H1 (cell line): ENCODE results near the gene PDE5A. TPM values are rescaled to one million over a fixed set of nuclear protein-coding genes. Genes with fewer than 3 reads are reported as not detected.

ENCODE experiments used
- CTCF ChIA-PET: fragments of 300-600 bp; sonication (Branson Sonifier 250); formaldehyde crosslinking; loops from one replicate; lab custom pipeline; 2021; ENCODE audit not compliant: partially characterized antibody; lab: Charles Lee
- POLR2A ChIA-PET: fragments of 300-600 bp; sonication (Branson Sonifier 250); formaldehyde crosslinking; loops from one replicate; lab custom pipeline; 2021; ENCODE audit warnings: inconsistent platforms; ENCODE audit not compliant: partially characterized antibody; lab: Charles Lee
- DNase-seq, 2 experiments: peaks; one replicate each; pipeline versions ENCODE4 v3.0.0 to v3.0.0-alpha.2; 2010 to 2022; ENCODE audit warnings: low spot score in 2 of 2, low read depth in 1 of 2, mixed read lengths in 1 of 2
- FAIRE-seq: peaks from 2 replicates; lab custom pipeline; 2011; peaks lifted over from hg19 to GRCh38; lab: Jason Lieb, UNC
- H2AFZ ChIP-seq: 2 replicates; pipeline ENCODE4 v1.8.1; 2012; ENCODE audit warnings: low read length, inconsistent platforms
- H2AK5ac ChIP-seq: 2 replicates; pipeline ENCODE4 v1.6.1; 2013; ENCODE audit warnings: low read depth, low read length
- H2BK120ac ChIP-seq: replicated peaks from 2 replicates; pipeline ENCODE3; 2013; ENCODE audit warnings: low read depth, low read length, inconsistent platforms
- H2BK12ac ChIP-seq: 2 replicates; pipeline ENCODE4 v1.6.1; 2013; ENCODE audit warnings: low read depth, low read length
- H2BK15ac ChIP-seq: 2 replicates; pipeline ENCODE4 v1.6.1; 2013; ENCODE audit warnings: low read length
- H2BK20ac ChIP-seq: 2 replicates; pipeline ENCODE4 v1.6.1; 2013; ENCODE audit warnings: low read length
- H2BK5ac ChIP-seq: 2 replicates; pipeline ENCODE4 v1.6.1; 2013; ENCODE audit warnings: low read depth, low read length
- H3K14ac ChIP-seq: 2 replicates; pipeline ENCODE4 v1.6.1; 2013; ENCODE audit warnings: inconsistent platforms; ENCODE audit not compliant: insufficient read length
- H3K18ac ChIP-seq: 2 replicates; pipeline ENCODE4 v1.6.1; 2013; ENCODE audit warnings: low read length; ENCODE audit errors: extremely low read depth
- H3K23ac ChIP-seq: 2 replicates; pipeline ENCODE4 v1.6.1; 2013; ENCODE audit warnings: inconsistent platforms; ENCODE audit not compliant: insufficient read length
- H3K23me2 ChIP-seq: 2 replicates; pipeline ENCODE4 v1.6.1; 2013; ENCODE audit warnings: low read depth, low read length
- H3K27ac ChIP-seq: 2 replicates; pipeline ENCODE4 v1.6.1; 2011; ENCODE audit warnings: low read depth, low read length, inconsistent platforms
- H3K27me3 ChIP-seq, 4 experiments: replicated peaks in 1 of 4; 1 replicate in 1 of 4; 2 replicates in 3 of 4; pipeline versions ENCODE4 v1.6.1 to v1.8.1; 2011 to 2013; ENCODE audit warnings: low read length in 3 of 4, mild to moderate bottlenecking in 3 of 4, inconsistent platforms in 2 of 4, mixed read lengths in 2 of 4, moderate library complexity in 1 of 4; ENCODE audit not compliant: control insufficient read depth in 3 of 4, insufficient read depth in 3 of 4; ENCODE audit errors: extremely low read depth in 1 of 4
- H3K36me3 ChIP-seq, 4 experiments: 2 replicates each; pipeline versions ENCODE4 v1.6.1 to v1.8.1; 2011 to 2013; ENCODE audit warnings: mild to moderate bottlenecking in 4 of 4, low read length in 3 of 4, moderate library complexity in 2 of 4, control low read depth in 1 of 4, inconsistent platforms in 1 of 4; ENCODE audit not compliant: insufficient read depth in 4 of 4, control insufficient read depth in 2 of 4
- H3K4ac ChIP-seq: replicated peaks from 2 replicates; pipeline ENCODE3; 2013; ENCODE audit warnings: low read length, low read depth, mixed read lengths, inconsistent platforms; ENCODE audit not compliant: insufficient read length
- H3K4me1 ChIP-seq, 4 experiments: replicated peaks in 1 of 4; 1 replicate in 1 of 4; 2 replicates in 3 of 4; pipeline versions ENCODE4 v1.6.1 to v1.8.1; 2011 to 2013; ENCODE audit warnings: low read length in 3 of 4, inconsistent platforms in 2 of 4, mixed read lengths in 1 of 4; ENCODE audit not compliant: insufficient read depth in 4 of 4, control insufficient read depth in 3 of 4
- H3K4me2 ChIP-seq, 2 experiments: 2 replicates each; pipeline versions ENCODE4 v1.6.1 to v1.8.1; 2011 to 2013; ENCODE audit warnings: low read depth in 2 of 2, low read length in 2 of 2, control low read depth in 1 of 2, inconsistent platforms in 1 of 2, mild to moderate bottlenecking in 1 of 2; ENCODE audit not compliant: insufficient read depth in 1 of 2
- H3K4me3 ChIP-seq, 4 experiments: fragments of 200-600, 300-600 bp in 1 of 4; sonication (generic), shearing (Covaris generic), sonication (Bioruptor Twin) in 1 of 4; 2 replicates each; pipeline versions ENCODE4 v1.5.1 to v1.8.1; 2011 to 2016; ENCODE audit warnings: low read length in 4 of 4, low read depth in 3 of 4, control low read depth in 2 of 4, inconsistent platforms in 2 of 4, mild to moderate bottlenecking in 2 of 4, mixed read lengths in 1 of 4, moderate library complexity in 1 of 4; ENCODE audit not compliant: insufficient read depth in 2 of 4; ENCODE audit errors: extremely low read depth in 1 of 4
- H3K56ac ChIP-seq: replicated peaks from 2 replicates; pipeline ENCODE3; 2013; ENCODE audit warnings: low read depth, mild to moderate bottlenecking, mixed read lengths, low read length, inconsistent platforms; ENCODE audit not compliant: insufficient read length
- H3K79me1 ChIP-seq: 2 replicates; pipeline ENCODE4 v1.6.1; 2013; ENCODE audit warnings: low read depth, low read length, control low read depth
- H3K79me2 ChIP-seq, 2 experiments: 2 replicates each; pipeline versions ENCODE4 v1.6.1 to v1.8.1; 2012 to 2013; ENCODE audit warnings: low read length in 2 of 2, mild to moderate bottlenecking in 2 of 2, inconsistent platforms in 1 of 2; ENCODE audit not compliant: insufficient read depth in 2 of 2, control insufficient read depth in 1 of 2
- H3K9ac ChIP-seq, 4 experiments: replicated peaks in 1 of 4; 1 replicate in 1 of 4; 2 replicates in 3 of 4; pipeline versions ENCODE4 v1.6.1 to v1.8.1; 2011 to 2013; ENCODE audit warnings: low read depth in 3 of 4, low read length in 3 of 4, control low read depth in 2 of 4, mild to moderate bottlenecking in 2 of 4, moderate library complexity in 2 of 4, inconsistent platforms in 1 of 4; ENCODE audit errors: extremely low read depth in 1 of 4
- H3K9me3 ChIP-seq, 2 experiments: 2 replicates each; pipeline versions ENCODE4 v1.6.1 to v1.8.1; 2012 to 2013; ENCODE audit warnings: mild to moderate bottlenecking in 2 of 2, moderate library complexity in 2 of 2, control low read depth in 1 of 2, inconsistent platforms in 1 of 2, low read depth in 1 of 2, low read length in 1 of 2, mixed read lengths in 1 of 2; ENCODE audit not compliant: insufficient read depth in 2 of 2
- H4K20me1 ChIP-seq, 2 experiments: replicated peaks in 1 of 2; 2 replicates each; pipeline versions ENCODE3 to v1.8.1; 2011 to 2013; ENCODE audit warnings: inconsistent platforms in 2 of 2, low read length in 2 of 2, mild to moderate bottlenecking in 1 of 2; ENCODE audit not compliant: insufficient read depth in 2 of 2, control insufficient read depth in 1 of 2
- H4K5ac ChIP-seq: 2 replicates; pipeline ENCODE4 v1.6.1; 2013; ENCODE audit warnings: low read length, low read depth, mixed read lengths, inconsistent platforms; ENCODE audit not compliant: insufficient read length
- H4K8ac ChIP-seq: 2 replicates; pipeline ENCODE4 v1.8.0; 2013; ENCODE audit warnings: mild to moderate bottlenecking, moderate library complexity, low read length, inconsistent platforms; ENCODE audit not compliant: insufficient read depth; ENCODE audit errors: extremely low read depth
- H4K91ac ChIP-seq: replicated peaks from 2 replicates; pipeline ENCODE3; 2013; ENCODE audit warnings: low read length, mixed read lengths, inconsistent platforms; ENCODE audit not compliant: insufficient read length
- ASH2L ChIP-seq: fragments of 200-600, 300-600 bp; sonication (generic); IDR thresholded peaks from one replicate; pipeline ENCODE4 v1.7.1; 2017; ENCODE audit warnings: low read length
- ATF3 ChIP-seq: IDR thresholded peaks from 2 replicates; pipeline ENCODE4 v1.6.1; 2011; ENCODE audit warnings: low read depth, mild to moderate bottlenecking, low read length; ENCODE audit not compliant: insufficient read depth
- CBX5 ChIP-seq: fragments of 300-800, 300-1000 bp; sonication (generic); IDR thresholded peaks from 2 replicates; pipeline ENCODE4 v1.7.1; 2016; ENCODE audit warnings: antibody characterized with exemption, low read length, low read depth
- CEBPB ChIP-seq: IDR thresholded peaks from 2 replicates; pipeline ENCODE4 v1.6.1; 2012; ENCODE audit warnings: low read depth, low read length
- CREB1 ChIP-seq: IDR thresholded peaks from 2 replicates; pipeline ENCODE4 v1.6.1; 2012; ENCODE audit warnings: inconsistent platforms
- EP300 ChIP-seq, 2 experiments: IDR thresholded peaks; 1 replicate in 1 of 2; 2 replicates in 1 of 2; pipeline ENCODE4 v1.6.1; 2011 to 2012; ENCODE audit warnings: low read depth in 2 of 2, low read length in 2 of 2, mild to moderate bottlenecking in 2 of 2, borderline replicate concordance in 1 of 2, inconsistent platforms in 1 of 2, moderate library complexity in 1 of 2
- HDAC2 ChIP-seq, 2 experiments: fragments of 300-600 bp in 1 of 2; sonication (generic) in 1 of 2; IDR thresholded peaks; 2 replicates each; pipeline ENCODE4 v1.6.1; 2011 to 2012; ENCODE audit warnings: low read depth in 2 of 2, low read length in 2 of 2, mild to moderate bottlenecking in 2 of 2, moderate library complexity in 2 of 2, borderline replicate concordance in 1 of 2, inconsistent platforms in 1 of 2
- HDAC6 ChIP-seq: IDR thresholded peaks from one replicate; pipeline ENCODE4 v1.7.1; 2012; ENCODE audit warnings: low read depth, mild to moderate bottlenecking, inconsistent platforms, low read length, moderate library complexity
- JUN ChIP-seq: IDR thresholded peaks from 2 replicates; pipeline ENCODE4 v1.6.1; 2011; ENCODE audit warnings: low read depth, mild to moderate bottlenecking, improper control_type of control experiment, low read length
- KDM5A ChIP-seq: fragments of 200-600 bp; IDR thresholded peaks from 2 replicates; pipeline ENCODE4 v1.7.1; 2012; ENCODE audit warnings: mild to moderate bottlenecking, low read length, inconsistent platforms, mixed read lengths
- POLR2A ChIP-seq, 2 experiments: IDR thresholded peaks; 1 replicate in 1 of 2; 2 replicates in 1 of 2; pipeline ENCODE4 v1.6.1; 2011; ENCODE audit warnings: low read depth in 2 of 2, low read length in 2 of 2, mild to moderate bottlenecking in 2 of 2; ENCODE audit errors: control extremely low read depth in 1 of 2
- SAP30 ChIP-seq: fragments of 300-600 bp; sonication (generic); IDR thresholded peaks from 2 replicates; pipeline ENCODE4 v1.7.1; 2012; ENCODE audit warnings: low read length, moderate library complexity, mild to moderate bottlenecking, inconsistent platforms; ENCODE audit not compliant: insufficient read depth, insufficient replicate concordance
- SP2 ChIP-seq: IDR thresholded peaks from 2 replicates; pipeline ENCODE4 v1.6.1; 2012; ENCODE audit warnings: mild to moderate bottlenecking, low read length, inconsistent platforms
- SRF ChIP-seq: IDR thresholded peaks from 2 replicates; pipeline ENCODE4 v1.6.1; 2011; ENCODE audit warnings: mild to moderate bottlenecking, low read depth, low read length, moderate library complexity
- TBP ChIP-seq: IDR thresholded peaks from 2 replicates; pipeline ENCODE4 v1.6.1; 2011; ENCODE audit warnings: low read depth, low read length, improper control_type of control experiment
- WGBS, 2 experiments: shearing (Covaris generic) in 1 of 2; methylation state at CpG; one replicate each; pipeline versions ENCODE4 v1.1.6 to v1.1.7; 2013 to 2015; ENCODE audit warnings: low lambda C conversion rate in 2 of 2, mixed read lengths in 2 of 2, inconsistent platforms in 1 of 2, low coverage in 1 of 2, missing lambda C conversion rate in 1 of 2; ENCODE audit not compliant: insufficient replicate concordance in 2 of 2, insufficient coverage in 1 of 2, insufficient read length in 1 of 2; ENCODE audit errors: extremely low coverage in 1 of 2, missing lambda C conversion rate in 1 of 2; 5-methylcytosine and 5-hydroxymethylcytosine counted together
- polyA plus RNA-seq, 7 experiments: library from polyadenylated mRNA; depleted of rRNA in 3 of 7; stranded (reverse) in 5 of 7; unstranded in 2 of 7; fragments of >200 nt in 5 of 7; fragments of 200-250 nt in 2 of 7; gene quantifications; 1 replicate in 5 of 7; 2 replicates in 1 of 7; 4 replicates in 1 of 7; pipeline versions ENCODE4 v1.2.1 to v1.2.3, GENCODE V29; 2011 to 2013; ENCODE audit warnings: missing spikeins in 2 of 7, mixed read lengths in 2 of 7
- total RNA-seq: library from RNA; stranded (reverse); fragmentation: NEBNext Ultra II Directional; extraction: Animal tissue kit (Norgen Biotek cat#: 25700); gene quantifications from 2 replicates; pipeline ENCODE4 v1.2.1, GENCODE V29; 2021

The PDE5A gene
- total and polyA plus RNA-seq, 2 of the 8 experiments (the other 6 are each of a cell fraction or from before 2014, with no cell fraction given), result 5.6 to 32.4 TPM

GRCh38 chr4:119508281-119508680 lies 120.3 kb downstream of the PDE5A start:
- Histone ChIP-seq H2BK5ac (no peak overlapping the region), H3K36me3 (peaks cover 0 to 49% (median 13%) of the 10 kb centered on the region in 4 experiments; a peak in 4 of 8 replicates), H3K4ac (no peak overlapping the region), H4K91ac (no peak overlapping the region), H2AFZ (no peak overlapping the region), H3K79me1 (no peaks in the 10 kb centered on the region), H2BK20ac (no peak overlapping the region), H4K20me1 (peaks cover 0 to 4% of the 10 kb centered on the region in 2 experiments), H2BK120ac (no peak overlapping the region), H3K14ac (no peak overlapping the region), H3K4me2 (no peak overlapping the region), H2BK12ac (no peak overlapping the region), H4K5ac (no peak overlapping the region), H3K23me2 (no peaks in the 10 kb centered on the region), H2BK15ac (no peak overlapping the region), H4K8ac (no peak overlapping the region), H3K18ac (no peak overlapping the region), H3K4me3 (no peak overlapping the region), H3K56ac (no peak overlapping the region), H3K79me2 (no peaks in the 10 kb centered on the region), H3K23ac (no peak overlapping the region), H3K9me3 (no peaks in the 10 kb centered on the region), H3K27ac (no peak overlapping the region), H3K27me3 (peaks cover 0 to 2% (median 0%) of the 10 kb centered on the region in 4 experiments; a peak in 1 of 7 replicates), H3K9ac (no peak overlapping the region), H2AK5ac (no peak overlapping the region), H3K4me1 (no peaks in the 10 kb centered on the region)
- no peak for TF ChIP-seq TBP
- TF ChIP-seq CEBPB, result no peak
- TF ChIP-seq HDAC2 (IDR thresholded peaks at IDR 0.05; ENCODE audit: borderline replicate concordance in 1 of 2, low read depth in 2 of 2, low read length in 2 of 2), result no peak
- no peak for TF ChIP-seq CBX5
- no peak for TF ChIP-seq KDM5A
- TF ChIP-seq SAP30, result no peak
- no peak for TF ChIP-seq ATF3
- TF ChIP-seq EP300 (IDR thresholded peaks at IDR 0.05; ENCODE audit: borderline replicate concordance in 1 of 2, low read depth in 2 of 2, low read length in 2 of 2), result no peak
- TF ChIP-seq SP2, result no peak
- no peak for TF ChIP-seq CREB1
- no peak for TF ChIP-seq JUN
- TF ChIP-seq POLR2A (IDR thresholded peaks at IDR 0.05; ENCODE audit: control extremely low read depth in 1 of 2, low read depth in 2 of 2, low read length in 2 of 2), result no peak
- TF ChIP-seq SRF, result no peak
- TF ChIP-seq HDAC6, result no peak
- no peak for TF ChIP-seq ASH2L
- DNase-seq, result no peak
- ChIA-PET CTCF (no interaction called here), POLR2A (no interaction called here)
- no peak for FAIRE-seq
- 83% methylated on average over 1 of the region's 1 CpG; no CpG with 5 or more reads in 1 of the 2 experiments for WGBS, 2 experiments
